Aorta (tissue), 5 donors: ENCODE data around the gene MYL5. TPM values are rescaled to one million over a fixed set of nuclear protein-coding genes. Genes with fewer than 3 reads are reported as not detected.

ENCODE experiments used
- ATAC-seq: fragments of 200-7000 bp; cut with Tn5 transposase; one replicate; pipeline ENCODE4 v1.9.1; 2022; ENCODE audit warnings: moderate library complexity; ENCODE audit not compliant: low FRiP score
- DNase-seq, 2 donors: peaks; one replicate each; pipeline ENCODE4 v3.0.0-alpha.2; 2020
- H3K27ac ChIP-seq, 2 donors: one replicate each; pipeline ENCODE4 v1.5.1; 2013; ENCODE audit warnings: low read length in 2 of 2, mild to moderate bottlenecking in 2 of 2, moderate library complexity in 2 of 2, control low read depth in 1 of 2, inconsistent platforms in 1 of 2, low read depth in 1 of 2
- H3K27me3 ChIP-seq, 2 donors: one replicate each; pipeline ENCODE4 v1.6.1; 2013; ENCODE audit warnings: control low read depth in 1 of 2, low read length in 1 of 2, mild to moderate bottlenecking in 1 of 2, moderate library complexity in 1 of 2; ENCODE audit not compliant: insufficient read depth in 2 of 2, control insufficient read depth in 1 of 2
- H3K36me3 ChIP-seq, 2 donors: one replicate each; pipeline ENCODE4 v1.6.1; 2013; ENCODE audit warnings: control low read depth in 1 of 2, low read length in 1 of 2, mild to moderate bottlenecking in 1 of 2; ENCODE audit not compliant: insufficient read depth in 2 of 2, control insufficient read depth in 1 of 2
- H3K4me1 ChIP-seq, 2 donors: one replicate each; pipeline ENCODE4 v1.6.1; 2013; ENCODE audit warnings: low read length in 2 of 2, control low read depth in 1 of 2, mild to moderate bottlenecking in 1 of 2, moderate library complexity in 1 of 2; ENCODE audit not compliant: insufficient read depth in 2 of 2, control insufficient read depth in 1 of 2
- H3K4me3 ChIP-seq, 2 donors: one replicate each; pipeline ENCODE4 v1.5.1; 2013; ENCODE audit warnings: low read length in 2 of 2, control low read depth in 1 of 2, mild to moderate bottlenecking in 1 of 2
- H3K9me3 ChIP-seq: one replicate; pipeline ENCODE4 v1.6.1; 2013; ENCODE audit warnings: mild to moderate bottlenecking, low read length; ENCODE audit not compliant: control insufficient read depth
- WGBS, 2 donors: extraction: QIAGEN DNeasy Blood & Tissue Kit; methylation state at CpG; one replicate each; pipeline ENCODE4 v1.1.7; 2013; 5-methylcytosine and 5-hydroxymethylcytosine counted together
- intact Hi-C, 2 donors: fragments of 100-400 bp; cut with DNase I; formaldehyde crosslinking; loops; one replicate each; pipeline versions ENCODE4 v1.14.2 to v1.15.0; 2022
- polyA plus RNA-seq, 2 donors: library from polyadenylated mRNA; stranded (reverse); fragments of 200-250 nt; gene quantifications; one replicate each; pipeline ENCODE4 v1.2.3, GENCODE V29; 2013
- total RNA-seq, 2 donors: library from RNA; stranded (reverse); fragmentation: NEBNext Ultra II Directional; extraction: Animal tissue kit (Norgen Biotek cat#: 25700); gene quantifications; one replicate each; pipeline ENCODE4 v1.2.1, GENCODE V29; 2021
- donor health status: healthy with polysubstance abuse.
- donor health status: Bipolar disorder and iron deficiency.
- donor health status: DM: no; HTN: no; CAD: no.
- donor health status: DM: no; HTN: no; CAD: no.
- donor health status: DM: yes; HTN: yes; CAD: no.

The MYL5 gene
- total and polyA plus RNA-seq, 4 donors: 5.7 to 19.8 (median 13.4) TPM

DNA sequence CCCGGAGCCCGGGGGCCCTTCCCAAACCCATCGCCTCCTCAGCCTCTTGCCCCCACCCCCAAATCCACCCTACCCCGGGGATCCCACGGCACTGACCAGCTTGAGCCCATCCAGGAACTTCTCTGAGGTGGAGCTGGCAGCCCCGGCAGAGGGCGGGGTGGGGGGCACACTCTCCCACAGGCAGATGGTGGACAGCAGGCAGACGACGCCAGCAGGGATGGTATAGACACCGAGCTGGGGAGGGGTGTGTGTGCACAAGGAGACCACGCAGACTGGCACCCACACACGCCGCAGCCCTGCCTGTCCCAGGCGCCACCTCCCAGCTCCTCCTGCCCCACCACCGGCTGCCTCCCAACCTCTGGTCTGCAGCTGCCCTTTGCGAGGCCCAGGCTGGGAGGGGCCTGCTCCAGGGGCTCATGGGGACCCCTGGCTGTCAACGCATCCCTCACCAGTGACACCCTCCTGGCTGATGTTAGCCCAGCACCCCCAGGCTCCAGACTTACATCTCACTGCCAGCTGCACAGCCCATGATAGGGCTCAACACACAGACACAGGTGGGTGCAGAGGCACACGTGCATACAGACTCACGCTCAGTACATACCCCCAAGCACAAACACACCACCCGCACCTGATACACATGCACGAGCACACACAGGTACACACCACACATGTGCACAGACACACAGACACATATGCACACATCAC lies 10.4 kb downstream of the MYL5 start:
- intact Hi-C loops: no loop called here
- Histone ChIP-seq H3K9me3 (no peaks in the 10 kb centered on the region), H3K27ac (no peak overlapping the region), H3K27me3 (no peaks in the 10 kb centered on the region), H3K4me3 (no peak overlapping the region), H3K4me1 (no peaks in the 10 kb centered on the region), H3K36me3 (no peaks in the 10 kb centered on the region)
- DNase-seq (peak in 1 of 2 donors; percentile 53), ATAC-seq (no peak)
- WGBS, 2 donors: 84 to 87% methylated on average over 21 of the region's 21 CpGs

DNA sequence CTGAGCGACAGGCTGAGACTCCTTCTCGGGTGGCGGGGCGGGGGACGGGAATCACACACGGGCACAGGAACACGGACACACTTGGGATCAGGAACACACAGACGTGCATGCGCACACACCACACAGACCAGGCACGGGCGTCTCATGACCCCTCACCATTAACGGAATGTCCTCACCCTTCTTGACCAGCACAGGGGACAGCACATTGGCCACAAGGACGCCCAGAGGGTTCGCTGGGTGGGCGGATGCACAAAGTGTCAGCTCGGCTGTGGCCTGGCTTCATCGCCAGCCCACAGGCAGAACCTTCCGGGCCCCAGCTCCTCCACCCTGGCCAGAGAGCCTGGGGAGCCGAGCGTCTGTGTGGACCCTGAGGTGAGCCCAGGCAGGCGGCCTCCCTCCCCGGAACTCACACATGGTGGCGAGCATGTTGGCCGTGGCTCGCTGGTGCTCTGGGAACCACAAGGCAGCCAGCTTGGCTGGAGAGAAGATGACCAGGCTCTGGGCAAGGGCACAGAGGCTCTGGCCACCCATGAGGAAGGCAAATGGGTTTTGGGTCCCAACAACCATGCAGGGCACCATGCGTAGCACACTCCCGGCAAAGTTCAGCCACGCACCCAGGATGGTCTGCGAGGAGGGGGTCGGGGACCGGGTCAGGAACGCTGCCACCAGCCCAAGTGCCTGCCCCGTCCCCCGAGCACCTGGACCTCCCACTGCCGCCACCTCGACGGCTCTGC lies 11.5 kb downstream of the MYL5 start:
- WGBS, 2 donors: 93 to 94% methylated on average over 33 to 37 of the region's 37 CpGs
- peak in 1 of 2 donors; percentile 46 for DNase-seq

DNA sequence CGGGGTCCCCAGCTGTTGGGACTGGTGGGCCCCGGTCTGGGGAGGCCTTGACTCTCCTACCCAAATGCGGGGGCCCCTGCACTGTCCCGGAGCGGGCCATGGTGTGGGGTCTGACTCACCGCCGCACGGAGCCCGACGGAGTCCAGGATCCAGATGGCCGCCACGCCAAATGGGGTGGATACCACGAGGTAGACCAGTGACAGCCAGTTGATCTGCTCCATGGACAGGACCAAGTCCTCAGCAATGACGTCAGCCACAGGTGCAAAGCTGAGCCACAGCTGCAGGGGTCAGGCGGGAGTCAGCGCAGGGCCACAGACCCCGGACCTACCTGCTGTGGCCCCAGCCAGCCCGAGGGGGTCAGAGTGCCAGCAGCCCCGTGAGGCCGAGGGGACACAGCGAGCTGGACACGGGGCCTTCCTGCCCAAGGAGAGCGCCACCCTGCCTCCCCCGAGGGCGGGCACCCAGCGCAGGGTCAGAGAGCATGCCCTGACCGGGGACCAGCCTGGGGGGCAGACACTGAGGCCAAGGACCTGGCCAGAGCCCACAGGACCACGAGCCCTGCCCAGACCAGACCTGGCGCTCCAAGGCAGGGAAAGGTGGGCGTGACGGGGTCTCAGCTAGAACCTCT lies 12.2 kb downstream of the MYL5 start:
- no peak for ATAC-seq
- H3K27ac ChIP-seq: no peak overlapping the region
- WGBS, 2 donors: 94% methylated on average over 27 to 31 of the region's 31 CpGs

More for the DNA sequence above, 11.5 kb downstream of the MYL5 start:
- intact Hi-C loops: no loop called here
- Histone ChIP-seq H3K9me3 (no peaks in the 10 kb centered on the region), H3K4me1 (no peaks in the 10 kb centered on the region), H3K4me3 (no peak overlapping the region), H3K36me3 (no peaks in the 10 kb centered on the region), H3K27me3 (no peaks in the 10 kb centered on the region), H3K27ac (no peak overlapping the region)
- ATAC-seq: no peak

DNA sequence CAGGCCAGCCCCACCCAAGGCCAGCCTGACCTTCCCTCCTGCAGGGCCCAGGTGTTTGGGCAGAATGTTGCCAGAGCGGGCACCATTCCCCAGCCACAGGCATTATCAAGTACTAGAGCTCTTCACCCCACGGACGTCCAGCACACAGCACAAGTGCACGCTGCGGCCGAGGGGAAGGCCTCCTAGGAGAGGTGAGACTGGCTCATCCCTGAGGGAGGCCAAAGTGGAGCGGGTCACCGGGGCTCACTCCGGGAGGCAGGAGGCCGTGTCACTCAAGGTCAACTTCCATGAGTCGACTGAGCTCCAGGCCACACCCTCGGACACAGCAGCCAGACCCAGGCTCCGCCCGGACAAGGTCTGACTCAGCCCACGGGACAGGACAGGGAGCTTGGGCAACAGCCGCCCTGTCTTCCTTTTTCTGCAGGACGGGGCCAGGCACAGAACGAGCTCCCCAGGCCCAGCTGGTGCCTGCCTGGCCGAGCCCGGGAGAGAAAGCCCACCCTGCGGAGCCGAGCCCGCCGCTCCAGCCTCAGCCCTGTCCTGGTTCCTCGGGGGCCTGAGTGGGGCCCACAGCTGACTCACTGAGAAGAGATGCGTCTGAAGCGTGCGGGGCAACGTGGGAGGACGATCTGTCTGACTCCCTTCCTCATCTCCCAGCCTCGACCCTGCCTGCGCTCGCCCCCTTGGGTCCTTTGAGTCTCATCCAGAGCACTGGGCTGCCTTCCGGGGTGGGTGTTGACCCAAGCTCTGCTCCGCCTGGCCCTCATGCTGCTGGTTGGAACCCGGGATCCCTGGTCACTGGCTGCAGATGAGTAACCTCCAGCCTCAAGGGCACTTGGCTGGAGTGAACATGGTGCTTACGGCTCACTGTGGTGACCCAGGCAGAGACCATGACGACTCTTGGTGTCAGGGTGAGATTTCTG lies 13.0 kb downstream of the MYL5 start:
- intact Hi-C loops: no loop called here
- 82 to 84% methylated on average over 34 to 38 of the region's 38 CpGs for WGBS, 2 donors
- H3K4me3 ChIP-seq: no peak overlapping the region
- ATAC-seq: peak; percentile 78
- DNase-seq: peak; percentile 93 to 95
- no peaks in the 10 kb centered on the region for H3K27me3 ChIP-seq
- H3K9me3 ChIP-seq: no peaks in the 10 kb centered on the region
- H3K4me1 ChIP-seq: no peaks in the 10 kb centered on the region
- no peak overlapping the region for H3K27ac ChIP-seq
- no peaks in the 10 kb centered on the region for H3K36me3 ChIP-seq

More for the DNA sequence above, 12.2 kb downstream of the MYL5 start:
- no peaks in the 10 kb centered on the region for H3K4me1 ChIP-seq
- H3K36me3 ChIP-seq: no peaks in the 10 kb centered on the region
- peak; percentile 53 to 77 for DNase-seq
- no peak overlapping the region for H3K4me3 ChIP-seq
- H3K9me3 ChIP-seq: no peaks in the 10 kb centered on the region
- no peaks in the 10 kb centered on the region for H3K27me3 ChIP-seq
- intact Hi-C loops: no loop called here

DNA sequence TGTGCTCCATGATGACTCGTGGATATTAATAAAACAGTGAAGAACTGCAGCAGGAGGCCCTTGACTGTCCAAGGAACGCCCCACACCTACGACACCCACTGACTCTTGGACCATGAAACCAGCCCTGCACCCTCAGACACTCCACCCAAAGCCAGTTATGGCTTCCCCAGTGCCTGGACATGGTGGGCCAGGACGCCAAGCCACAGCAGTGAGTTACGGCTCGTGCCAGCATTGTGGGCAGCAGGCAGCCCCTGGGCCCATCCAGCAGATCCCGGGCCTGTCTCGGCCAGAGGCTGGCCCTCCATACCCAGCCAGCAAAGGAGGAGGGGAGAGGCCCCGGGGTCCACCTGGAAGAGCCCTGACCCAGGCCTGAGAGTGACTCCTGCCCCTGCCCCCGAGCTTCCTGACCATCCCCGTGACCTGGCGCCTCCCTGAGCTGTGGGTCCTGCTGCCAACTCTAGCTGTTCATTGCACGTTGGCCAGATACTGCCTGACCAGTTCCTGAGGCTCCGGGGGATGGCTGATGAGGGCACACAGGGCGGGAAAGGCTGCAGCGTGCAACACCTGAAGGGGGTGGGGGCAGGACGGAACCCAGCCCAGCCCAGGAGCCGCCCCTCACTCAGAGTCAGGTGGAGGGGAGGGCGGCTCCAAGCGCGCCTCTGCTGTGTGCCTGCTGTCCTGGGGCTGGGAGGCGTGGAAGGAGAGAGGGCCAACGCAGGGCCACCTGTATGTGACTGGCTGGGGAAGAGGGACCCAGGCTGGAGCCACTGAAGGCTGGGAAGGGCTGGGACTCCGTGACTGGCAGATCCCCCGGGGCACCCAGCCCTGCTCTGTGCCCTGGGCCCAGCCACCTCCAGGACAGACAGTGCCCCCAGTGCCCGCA lies 13.9 kb downstream of the MYL5 start:
- no peak overlapping the region for H3K27ac ChIP-seq
- H3K4me3 ChIP-seq: peak overlapping the region; percentile 9 to 30
- no peaks in the 10 kb centered on the region for H3K36me3 ChIP-seq
- WGBS, 2 donors: 75 to 81% methylated on average over 24 to 26 of the region's 26 CpGs
- H3K27me3 ChIP-seq: no peaks in the 10 kb centered on the region
- peak; percentile 4 for ATAC-seq
- intact Hi-C loops: no loop called here
- no peaks in the 10 kb centered on the region for H3K4me1 ChIP-seq
- no peaks in the 10 kb centered on the region for H3K9me3 ChIP-seq
- peak in 1 of 2 donors; percentile 63 for DNase-seq

DNA sequence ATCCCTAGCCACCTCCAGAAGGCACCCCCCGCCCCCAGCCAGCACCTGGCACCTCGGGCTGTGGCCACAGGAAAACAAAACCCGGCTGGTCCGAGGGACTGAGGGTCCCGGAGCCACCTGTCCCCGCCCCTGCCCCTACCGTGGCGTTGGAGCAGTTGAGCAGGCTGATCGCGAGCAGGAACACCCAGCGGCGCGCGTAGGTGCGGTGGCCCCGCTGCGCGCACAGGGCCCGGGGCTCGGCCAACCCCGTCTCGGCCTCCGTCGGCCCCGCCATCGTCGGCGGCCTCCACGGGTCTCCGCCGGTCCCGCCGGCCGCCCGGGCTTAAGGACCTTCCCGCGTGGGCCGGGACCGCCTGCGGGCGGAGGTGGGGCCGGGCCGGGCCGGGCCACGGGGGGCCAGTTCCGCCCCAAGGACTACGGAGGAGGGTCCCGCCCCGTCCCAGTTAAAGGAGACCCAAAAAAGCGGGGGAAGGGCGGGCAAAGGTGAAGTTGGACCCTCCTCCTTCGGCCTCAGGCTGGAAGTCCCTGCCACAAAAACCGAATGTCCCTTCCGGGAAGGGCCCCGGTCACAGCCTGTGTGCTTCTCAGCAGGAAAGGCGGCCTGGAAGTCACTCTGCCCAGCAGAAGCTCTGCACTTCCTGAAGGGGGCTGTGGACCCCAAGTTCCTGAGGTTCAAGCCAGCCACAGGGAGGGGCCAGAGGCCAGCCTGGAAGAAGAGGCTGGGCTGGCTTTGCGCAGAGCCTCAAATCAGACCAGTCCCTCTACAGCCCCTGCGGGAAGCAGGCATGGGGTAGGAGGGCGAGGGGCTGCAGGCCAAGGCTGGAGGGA lies 14.7 kb downstream of the MYL5 start, which contains the start of gene SLC49A3:
TSS of gene SLC49A3 (minus strand) at position 298 of the 828 bp plus-strand sequence. CDS start at position 274, 24 bp downstream.
- intact Hi-C loops: no loop called here
- peak; percentile 8 for ATAC-seq
- Histone ChIP-seq H3K27me3 (no peaks in the 10 kb centered on the region), H3K27ac (peak within 1 kb of the TSS in 1 of 2 donors; percentile 29), H3K4me3 (peak within 1 kb of the TSS; percentile 9 to 30), H3K9me3 (no peaks in the 10 kb centered on the region), H3K36me3 (no peaks in the 10 kb centered on the region), H3K4me1 (no peaks in the 10 kb centered on the region)
- peak; percentile 70 to 77 for DNase-seq
- whole genome bisulfite sequencing, 2 donors: 6 to 8% methylated on average over 54 to 59 of the region's 59 CpGs

DNA sequence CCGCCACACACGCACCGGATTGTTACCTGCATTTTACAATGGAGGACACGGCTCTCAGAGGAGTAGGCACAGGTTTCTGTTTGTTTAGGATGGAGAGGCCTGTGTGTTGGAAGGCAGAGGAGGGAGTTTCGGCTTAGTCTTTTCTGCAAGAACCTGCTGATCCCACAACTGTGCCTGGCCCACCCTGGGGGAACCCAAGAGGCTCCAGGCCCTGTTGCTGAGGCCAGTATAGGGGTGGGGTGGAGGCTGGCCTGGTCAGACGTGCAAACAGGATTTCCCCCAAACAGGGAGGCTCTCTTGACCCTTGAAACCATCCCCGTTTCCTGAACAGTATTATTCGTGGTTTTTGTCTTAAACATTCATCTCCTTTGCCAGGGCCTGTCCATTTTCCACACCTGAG lies 15.4 kb downstream of the MYL5 start:
- intact Hi-C loops: no loop called here
- Histone ChIP-seq H3K27me3 (no peaks in the 10 kb centered on the region), H3K36me3 (no peaks in the 10 kb centered on the region), H3K4me3 (no peak overlapping the region), H3K27ac (no peak overlapping the region), H3K9me3 (no peaks in the 10 kb centered on the region), H3K4me1 (no peaks in the 10 kb centered on the region)
- DNase-seq (no peak), ATAC-seq (no peak)
- 92 to 93% methylated on average over 8 of the region's 8 CpGs for WGBS, 2 donors
